ENCODE data around the gene CALR.

DNA sequence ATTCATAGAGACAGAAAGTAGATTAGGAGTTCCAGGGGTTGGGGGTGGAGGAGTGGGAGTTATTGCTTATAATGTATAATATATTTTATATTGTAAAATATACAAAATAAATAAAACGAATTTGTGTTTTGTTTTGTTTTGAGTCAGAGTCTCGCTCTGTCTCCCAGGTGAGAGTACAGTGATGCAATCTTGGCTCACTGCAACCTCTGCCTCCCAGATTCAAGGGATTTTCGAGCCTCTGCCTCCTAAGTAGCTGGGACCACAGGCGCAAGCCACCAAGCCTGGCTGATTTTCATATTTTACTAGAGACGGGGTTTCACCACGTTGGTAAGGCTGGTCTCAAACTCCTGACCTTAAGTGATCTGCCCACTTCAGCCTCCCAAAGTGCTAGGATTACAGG is 21.1 kb downstream of the CALR start:
- TF ChIP-seq ZMAT4 (CRISPR knock-in tag; IDR thresholded peaks at IDR 0.05) = no peak
- TF ChIP-seq, protein P1, sequence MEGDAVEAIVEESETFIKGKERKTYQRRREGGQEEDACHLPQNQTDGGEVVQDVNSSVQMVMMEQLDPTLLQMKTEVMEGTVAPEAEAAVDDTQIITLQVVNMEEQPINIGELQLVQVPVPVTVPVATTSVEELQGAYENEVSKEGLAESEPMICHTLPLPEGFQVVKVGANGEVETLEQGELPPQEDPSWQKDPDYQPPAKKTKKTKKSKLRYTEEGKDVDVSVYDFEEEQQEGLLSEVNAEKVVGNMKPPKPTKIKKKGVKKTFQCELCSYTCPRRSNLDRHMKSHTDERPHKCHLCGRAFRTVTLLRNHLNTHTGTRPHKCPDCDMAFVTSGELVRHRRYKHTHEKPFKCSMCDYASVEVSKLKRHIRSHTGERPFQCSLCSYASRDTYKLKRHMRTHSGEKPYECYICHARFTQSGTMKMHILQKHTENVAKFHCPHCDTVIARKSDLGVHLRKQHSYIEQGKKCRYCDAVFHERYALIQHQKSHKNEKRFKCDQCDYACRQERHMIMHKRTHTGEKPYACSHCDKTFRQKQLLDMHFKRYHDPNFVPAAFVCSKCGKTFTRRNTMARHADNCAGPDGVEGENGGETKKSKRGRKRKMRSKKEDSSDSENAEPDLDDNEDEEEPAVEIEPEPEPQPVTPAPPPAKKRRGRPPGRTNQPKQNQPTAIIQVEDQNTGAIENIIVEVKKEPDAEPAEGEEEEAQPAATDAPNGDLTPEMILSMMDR (IDR thresholded peaks at IDR 0.05) = no peak
- no peak for TF ChIP-seq TEAD4 (CRISPR knock-in tag; IDR thresholded peaks at IDR 0.05)
- TF ChIP-seq, protein P2, sequence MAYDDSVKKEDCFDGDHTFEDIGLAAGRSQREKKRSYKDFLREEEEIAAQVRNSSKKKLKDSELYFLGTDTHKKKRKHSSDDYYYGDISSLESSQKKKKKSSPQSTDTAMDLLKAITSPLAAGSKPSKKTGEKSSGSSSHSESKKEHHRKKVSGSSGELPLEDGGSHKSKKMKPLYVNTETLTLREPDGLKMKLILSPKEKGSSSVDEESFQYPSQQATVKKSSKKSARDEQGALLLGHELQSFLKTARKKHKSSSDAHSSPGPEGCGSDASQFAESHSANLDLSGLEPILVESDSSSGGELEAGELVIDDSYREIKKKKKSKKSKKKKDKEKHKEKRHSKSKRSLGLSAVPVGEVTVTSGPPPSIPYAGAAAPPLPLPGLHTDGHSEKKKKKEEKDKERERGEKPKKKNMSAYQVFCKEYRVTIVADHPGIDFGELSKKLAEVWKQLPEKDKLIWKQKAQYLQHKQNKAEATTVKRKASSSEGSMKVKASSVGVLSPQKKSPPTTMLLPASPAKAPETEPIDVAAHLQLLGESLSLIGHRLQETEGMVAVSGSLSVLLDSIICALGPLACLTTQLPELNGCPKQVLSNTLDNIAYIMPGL (CRISPR knock-in tag; IDR thresholded peaks at IDR 0.05) = no peak
- no peak for TF ChIP-seq CBFB (CRISPR knock-in tag; IDR thresholded peaks at IDR 0.05; ENCODE audit: low read depth)
- no peak for TF ChIP-seq ATF1 (CRISPR knock-in tag; IDR thresholded peaks at IDR 0.05)
- no peak for TF ChIP-seq TP53 (CRISPR knock-in tag; IDR thresholded peaks at IDR 0.05)
- TF ChIP-seq, protein P3, sequence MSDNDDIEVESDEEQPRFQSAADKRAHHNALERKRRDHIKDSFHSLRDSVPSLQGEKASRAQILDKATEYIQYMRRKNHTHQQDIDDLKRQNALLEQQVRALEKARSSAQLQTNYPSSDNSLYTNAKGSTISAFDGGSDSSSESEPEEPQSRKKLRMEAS (CRISPR knock-in tag; IDR thresholded peaks at IDR 0.05) = no peak
